Measurements from ENCODE around the gene SLC50A1. TPM values are rescaled to one million over a fixed set of nuclear protein-coding genes. Genes with fewer than 3 reads are reported as not detected.

The SLC50A1 gene
- total and polyA plus RNA-seq, 2 of the 8 experiments (the other 6 are each of a cell fraction or from before 2014, with no cell fraction given): 36.5 to 90.8 TPM

DNA sequence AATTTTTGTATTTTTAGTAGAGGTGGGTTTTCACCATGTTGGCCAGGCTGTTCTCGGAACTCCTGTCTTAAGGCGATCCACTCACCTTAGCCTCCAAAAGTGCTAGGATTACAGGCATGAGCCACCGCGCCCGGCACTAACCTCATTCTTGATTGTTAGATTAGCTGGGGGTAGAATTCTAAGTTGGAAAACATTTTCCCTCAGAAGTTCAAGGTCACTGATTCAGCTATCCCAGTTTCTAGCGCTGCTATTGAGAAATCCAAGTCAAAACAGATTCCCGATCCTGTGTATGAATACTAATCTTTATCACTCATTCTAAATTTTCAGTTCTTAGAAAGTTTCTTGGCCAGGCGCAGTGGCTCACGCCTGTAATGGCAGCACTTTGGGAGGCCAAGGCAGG is 32.3 kb upstream of the SLC50A1 start:
- no peaks in the 10 kb centered on the region for H3K4me1 ChIP-seq (replicated peaks in 1 of 4; ENCODE audit: control insufficient read depth in 3 of 4, insufficient read depth in 4 of 4, low read length in 3 of 4)
- no peak overlapping the region for H2AFZ ChIP-seq (ENCODE audit: low read length)
- H3K27ac ChIP-seq (ENCODE audit: low read depth, low read length): no peak overlapping the region
- H4K91ac ChIP-seq (replicated peaks; ENCODE audit: insufficient read length, low read length): no peak overlapping the region
- no peaks in the 10 kb centered on the region for H3K36me3 ChIP-seq (ENCODE audit: control insufficient read depth in 2 of 4, insufficient read depth in 4 of 4, low read length in 3 of 4)
- no peaks in the 10 kb centered on the region for H3K79me1 ChIP-seq (ENCODE audit: low read depth, low read length)
- H3K4me2 ChIP-seq (ENCODE audit: insufficient read depth in 1 of 2, low read depth in 2 of 2, low read length in 2 of 2): no peak overlapping the region
- H2AK5ac ChIP-seq (ENCODE audit: low read depth, low read length): no peak overlapping the region
- no peak overlapping the region for H2BK12ac ChIP-seq (ENCODE audit: low read depth, low read length)
- no peak overlapping the region for H3K4ac ChIP-seq (replicated peaks; ENCODE audit: insufficient read length, low read depth, low read length)
- DNase-seq (ENCODE audit: low read depth in 1 of 2, low spot score in 2 of 2) (no peak), FAIRE-seq (no peak)
- H4K20me1 ChIP-seq (replicated peaks in 1 of 2; ENCODE audit: control insufficient read depth in 1 of 2, insufficient read depth in 2 of 2, low read length in 2 of 2): peaks cover 0 to 4% of the 10 kb centered on the region in 2 experiments
- H3K14ac ChIP-seq (ENCODE audit: insufficient read length): no peak overlapping the region
- POLR2A ChIA-PET (ENCODE audit: partially characterized antibody): interaction anchor here (0.6 to 0.9 kb wide), 2 partner anchors 8 to 26 kb away, joined by 3 to 4 read pairs; no protein-coding TSS in a partner anchor
- no peaks in the 10 kb centered on the region for H3K23me2 ChIP-seq (ENCODE audit: low read depth, low read length)
- H3K18ac ChIP-seq (ENCODE audit: extremely low read depth, low read length): no peak overlapping the region
- TF ChIP-seq, protein P1, sequence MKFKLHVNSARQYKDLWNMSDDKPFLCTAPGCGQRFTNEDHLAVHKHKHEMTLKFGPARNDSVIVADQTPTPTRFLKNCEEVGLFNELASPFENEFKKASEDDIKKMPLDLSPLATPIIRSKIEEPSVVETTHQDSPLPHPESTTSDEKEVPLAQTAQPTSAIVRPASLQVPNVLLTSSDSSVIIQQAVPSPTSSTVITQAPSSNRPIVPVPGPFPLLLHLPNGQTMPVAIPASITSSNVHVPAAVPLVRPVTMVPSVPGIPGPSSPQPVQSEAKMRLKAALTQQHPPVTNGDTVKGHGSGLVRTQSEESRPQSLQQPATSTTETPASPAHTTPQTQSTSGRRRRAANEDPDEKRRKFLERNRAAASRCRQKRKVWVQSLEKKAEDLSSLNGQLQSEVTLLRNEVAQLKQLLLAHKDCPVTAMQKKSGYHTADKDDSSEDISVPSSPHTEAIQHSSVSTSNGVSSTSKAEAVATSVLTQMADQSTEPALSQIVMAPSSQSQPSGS (IDR thresholded peaks at IDR 0.05; ENCODE audit: low read length): no peak
- TF ChIP-seq ZNF274 (IDR thresholded peaks at IDR 0.05; ENCODE audit: borderline replicate concordance, extremely low read depth, low read length): no peak
- TF ChIP-seq POU5F1 (IDR thresholded peaks at IDR 0.05; ENCODE audit: low read depth, low read length): no peak
- no peak for TF ChIP-seq NRF1 (IDR thresholded peaks at IDR 0.05; ENCODE audit: low read depth, low read length)
- TF ChIP-seq CHD2 (IDR thresholded peaks at IDR 0.05; ENCODE audit: low read length): no peak
- TF ChIP-seq HDAC2 (IDR thresholded peaks at IDR 0.05; ENCODE audit: borderline replicate concordance in 1 of 2, low read depth in 2 of 2, low read length in 2 of 2): no peak
- H3K4me3 ChIP-seq (ENCODE audit: extremely low read depth in 1 of 4, insufficient read depth in 2 of 4, low read depth in 3 of 4, low read length in 4 of 4): no peak overlapping the region
- H2BK5ac ChIP-seq (ENCODE audit: low read depth, low read length): no peak overlapping the region
- H3K79me2 ChIP-seq (ENCODE audit: control insufficient read depth in 1 of 2, insufficient read depth in 2 of 2, low read length in 2 of 2): no peaks in the 10 kb centered on the region
- no peak overlapping the region for H4K8ac ChIP-seq (ENCODE audit: extremely low read depth, insufficient read depth, low read length)
- WGBS, 2 experiments (ENCODE audit: extremely low coverage in 1 of 2, insufficient coverage in 1 of 2, insufficient read length in 1 of 2, insufficient replicate concordance in 2 of 2, low coverage in 1 of 2, low lambda C conversion rate in 2 of 2, missing lambda C conversion rate in 1 of 2): 86% methylated on average over 9 of the region's 9 CpGs; no CpG with 5 or more reads in 1 of the 2 experiments
- no peak overlapping the region for H3K23ac ChIP-seq (ENCODE audit: insufficient read length)
- no peak overlapping the region for H2BK15ac ChIP-seq (ENCODE audit: low read length)
- H3K27me3 ChIP-seq (replicated peaks in 1 of 4; ENCODE audit: control insufficient read depth in 3 of 4, extremely low read depth in 1 of 4, insufficient read depth in 3 of 4, low read length in 3 of 4): no peaks in the 10 kb centered on the region
- no peak overlapping the region for H2BK120ac ChIP-seq (replicated peaks; ENCODE audit: low read depth, low read length)
- no peaks in the 10 kb centered on the region for H3K9me3 ChIP-seq (ENCODE audit: insufficient read depth in 2 of 2, low read depth in 1 of 2, low read length in 1 of 2)
- no peak overlapping the region for H2BK20ac ChIP-seq (ENCODE audit: low read length)
- no peak overlapping the region for H3K9ac ChIP-seq (replicated peaks in 1 of 4; ENCODE audit: extremely low read depth in 1 of 4, low read depth in 3 of 4, low read length in 3 of 4)
- no peak overlapping the region for H4K5ac ChIP-seq (ENCODE audit: insufficient read length, low read depth, low read length)
- CTCF ChIA-PET (ENCODE audit: partially characterized antibody): interaction anchor here (1.0 to 2.9 kb wide), 2 partner anchors 12 to 22 kb away, joined by 3 to 12 read pairs; no protein-coding TSS in a partner anchor
- no peak overlapping the region for H3K56ac ChIP-seq (replicated peaks; ENCODE audit: insufficient read length, low read depth, low read length)
